HG03045 (cell line): Measurements from ENCODE around the gene DCBLD1.

Experiments used
- ATAC-seq: cut with Tn5 transposase; IDR thresholded peaks from one replicate; pipeline ENCODE4 v1.9.1; 2021; ENCODE audit warnings: mild to moderate bottlenecking, moderate library complexity; ENCODE audit not compliant: unreplicated experiment

Gene DCBLD1

GRCh38 chr6:117469791-117470190 is 12.7 kb upstream of the DCBLD1 start:
- ATAC-seq = no peak

- no peak for ATAC-seq
Measured at GRCh38 chr6:117472667-117473066, 9.8 kb upstream of the DCBLD1 start.

GRCh38 chr6:117473401-117473800 is 9.1 kb upstream of the DCBLD1 start:
- ATAC-seq = no peak

- peak; percentile 37 for ATAC-seq
Measured at GRCh38 chr6:117477988-117478852, 4.3 kb upstream of the DCBLD1 start.

- ATAC-seq = no peak
Measured at GRCh38 chr6:117478853-117479231, 3.6 kb upstream of the DCBLD1 start.

- no peak for ATAC-seq
Measured at GRCh38 chr6:117480651-117481050, 1.8 kb upstream of the DCBLD1 start.

- no peak for ATAC-seq
Measured at GRCh38 chr6:117481278-117481925, 1.1 kb upstream of the DCBLD1 start.

GRCh38 chr6:117481926-117482239 is 591 bp upstream of the DCBLD1 start:
- no peak for ATAC-seq

- ATAC-seq = peak; percentile 25
Measured at GRCh38 chr6:117483004-117483644, 650 bp downstream of the DCBLD1 start.

- ATAC-seq = no peak
Measured at GRCh38 chr6:117483645-117484016, 1.2 kb downstream of the DCBLD1 start.

- no peak for ATAC-seq
Measured at GRCh38 chr6:117484052-117484646, 1.7 kb downstream of the DCBLD1 start.

- no peak for ATAC-seq
Measured at GRCh38 chr6:117485433-117485832, 3.0 kb downstream of the DCBLD1 start.

GRCh38 chr6:117487821-117488220 is 5.3 kb downstream of the DCBLD1 start:
- no peak for ATAC-seq

- ATAC-seq = no peak
Measured at GRCh38 chr6:117489003-117489402, 6.5 kb downstream of the DCBLD1 start.

GRCh38 chr6:117491916-117492315 is 9.4 kb downstream of the DCBLD1 start:
- no peak for ATAC-seq

- no peak for ATAC-seq
Measured at GRCh38 chr6:117493470-117493869, 11.0 kb downstream of the DCBLD1 start.

- no peak for ATAC-seq
Measured at GRCh38 chr6:117494283-117494682, 11.8 kb downstream of the DCBLD1 start.

- no peak for ATAC-seq
Measured at GRCh38 chr6:117494694-117495318, 12.3 kb downstream of the DCBLD1 start.

- no peak for ATAC-seq
Measured at GRCh38 chr6:117495425-117495824, 13.0 kb downstream of the DCBLD1 start.

GRCh38 chr6:117495869-117496268 is 13.4 kb downstream of the DCBLD1 start:
- ATAC-seq = no peak

GRCh38 chr6:117496383-117496990 is 14.0 kb downstream of the DCBLD1 start:
- no peak for ATAC-seq
